ENCODE data around the gene STPG3. TPM values are rescaled to one million over a fixed set of nuclear protein-coding genes. Genes with fewer than 3 reads are reported as not detected.

Gene STPG3
- total and polyA plus RNA-seq, 9 of the 15 experiments (the other 6 are each of a cell fraction or from before 2014, with no cell fraction given), result not detected

DNA sequence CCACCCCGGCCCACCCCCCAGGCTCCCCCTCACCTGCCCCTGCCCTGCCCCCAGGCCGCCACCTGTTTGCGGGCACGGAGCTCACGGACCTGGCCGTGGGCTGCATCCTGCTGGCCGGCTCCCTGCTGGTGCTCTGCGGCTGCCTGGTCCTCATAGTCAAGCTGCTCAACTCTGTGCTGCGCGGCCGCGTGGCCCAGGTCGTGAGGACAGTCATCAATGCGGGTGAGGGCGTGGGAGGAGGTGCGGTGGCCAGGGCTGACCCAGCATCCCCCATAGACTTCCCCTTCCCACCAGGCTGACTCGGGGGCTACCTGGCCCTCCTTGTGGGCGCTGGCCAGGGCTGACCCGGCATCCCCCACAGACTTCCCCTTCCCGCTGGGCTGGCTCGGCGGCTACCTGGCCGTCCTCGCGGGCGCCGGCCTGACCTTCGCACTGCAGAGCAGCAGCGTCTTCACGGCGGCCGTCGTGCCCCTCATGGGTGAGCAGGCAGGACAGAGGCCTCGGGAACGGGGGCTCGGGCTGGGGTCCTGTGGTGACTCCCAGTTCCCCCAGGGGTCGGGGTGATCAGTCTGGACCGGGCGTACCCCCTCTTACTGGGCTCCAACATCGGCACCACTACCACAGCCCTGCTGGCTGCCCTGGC lies 16.9 kb upstream of the STPG3 start:
- Histone ChIP-seq H3K9ac (ENCODE audit: insufficient read depth in 1 of 2, low read depth in 2 of 2, low read length in 2 of 2) (peak overlapping the region in 1 of 2 experiments; percentile 76; a peak in 2 of 4 replicates), H3K9me3 (replicated peaks; ENCODE audit: control insufficient read depth, insufficient read depth, low read depth, low read length) (no peaks in the 10 kb centered on the region), H3K9me1 (ENCODE audit: control insufficient read depth, insufficient read depth, low read length) (peaks cover 4% of the 10 kb centered on the region), H3K4me2 (ENCODE audit: insufficient read depth, low read length) (no peak overlapping the region), H3K4me3 (no peak overlapping the region), H3K27ac (ENCODE audit: extremely low read depth, low read depth, low read length) (no peak overlapping the region), H3K4me1 (replicated peaks in 1 of 2; ENCODE audit: control insufficient read depth in 2 of 2, insufficient read depth in 2 of 2, low read length in 2 of 2) (peaks cover 16 to 100% of the 10 kb centered on the region in 2 experiments), H3K79me2 (ENCODE audit: control insufficient read depth, insufficient read depth, low read length) (peaks cover 14% of the 10 kb centered on the region), H3K27me3 (ENCODE audit: control insufficient read depth in 2 of 2, insufficient read depth in 2 of 2, low read length in 2 of 2) (no peaks in the 10 kb centered on the region), H3K36me3 (ENCODE audit: control insufficient read depth, insufficient read depth, low read length) (peaks cover 4% of the 10 kb centered on the region; the same call in 1 of the 3 replicates), H2AFZ (ENCODE audit: low read depth, low read length) (no peak overlapping the region), H4K20me1 (replicated peaks; ENCODE audit: control insufficient read depth, insufficient read depth, low read length) (no peaks in the 10 kb centered on the region)
- WGBS (ENCODE audit: insufficient coverage, low coverage, missing lambda C conversion rate), result 57% methylated on average over 23 of the region's 40 CpGs
- ATAC-seq (no peak), DNase-seq (ENCODE audit: extremely low read depth in 1 of 4, low spot score in 3 of 4) (peak in 3 of 4 experiments; percentile 26 to 35 (median 28)), FAIRE-seq (no peak)
- in situ Hi-C loops (cut with MboI), result loop anchor here (25.0 kb wide), 1 partner anchor 447 kb away; the partner anchor contains the start of genes CCDC183 and TMEM141
- no TSS peak for BruUV-seq (replicated peaks)
- intact Hi-C loops (cut with micrococcal nuclease), result no loop called here
- CTCF ChIA-PET (ENCODE audit: low intra/inter-chr PET ratio), result no interaction called here
- POLR2A ChIA-PET, result interaction anchor here (0.7 kb wide), 1 partner anchor 45 kb away, joined by 3 read pairs; no protein-coding TSS in a partner anchor
- no peak for TF ChIP-seq ZC3H4 (CRISPR knock-in tag; IDR thresholded peaks at IDR 0.05; ENCODE audit: borderline replicate concordance)
- TF ChIP-seq, protein P1, sequence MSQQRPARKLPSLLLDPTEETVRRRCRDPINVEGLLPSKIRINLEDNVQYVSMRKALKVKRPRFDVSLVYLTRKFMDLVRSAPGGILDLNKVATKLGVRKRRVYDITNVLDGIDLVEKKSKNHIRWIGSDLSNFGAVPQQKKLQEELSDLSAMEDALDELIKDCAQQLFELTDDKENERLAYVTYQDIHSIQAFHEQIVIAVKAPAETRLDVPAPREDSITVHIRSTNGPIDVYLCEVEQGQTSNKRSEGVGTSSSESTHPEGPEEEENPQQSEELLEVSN (IDR thresholded peaks at IDR 0.05; ENCODE audit: borderline replicate concordance in 1 of 2, extremely low read depth in 1 of 2, insufficient read depth in 1 of 2, insufficient read length in 1 of 2, low read depth in 1 of 2, low read length in 1 of 2, poor library complexity in 1 of 2, severe bottlenecking in 1 of 2), result peak in 1 of 2 experiments; percentile 61
- no peak for TF ChIP-seq TRIM28 (IDR thresholded peaks at IDR 0.05)
- TF ChIP-seq ARHGAP35 (IDR thresholded peaks at IDR 0.05; ENCODE audit: partially characterized antibody), result no peak
- no peak for TF ChIP-seq FOXA3 (CRISPR knock-in tag; conservative IDR thresholded peaks at IDR 0.05 in 1 of 2, IDR thresholded peaks at IDR 0.05 in 1 of 2)
- TF ChIP-seq FIP1L1 (IDR thresholded peaks at IDR 0.05; ENCODE audit: low read depth, low read length, poor library complexity, severe bottlenecking), result peak; percentile 21
- TF ChIP-seq ATF6 (CRISPR knock-in tag; IDR thresholded peaks at IDR 0.05), result no peak
- no peak for TF ChIP-seq ELF1 (tag; IDR thresholded peaks at IDR 0.05)
- no peak for TF ChIP-seq TEAD1 (CRISPR knock-in tag; IDR thresholded peaks at IDR 0.05)
- TF ChIP-seq, protein P2, sequence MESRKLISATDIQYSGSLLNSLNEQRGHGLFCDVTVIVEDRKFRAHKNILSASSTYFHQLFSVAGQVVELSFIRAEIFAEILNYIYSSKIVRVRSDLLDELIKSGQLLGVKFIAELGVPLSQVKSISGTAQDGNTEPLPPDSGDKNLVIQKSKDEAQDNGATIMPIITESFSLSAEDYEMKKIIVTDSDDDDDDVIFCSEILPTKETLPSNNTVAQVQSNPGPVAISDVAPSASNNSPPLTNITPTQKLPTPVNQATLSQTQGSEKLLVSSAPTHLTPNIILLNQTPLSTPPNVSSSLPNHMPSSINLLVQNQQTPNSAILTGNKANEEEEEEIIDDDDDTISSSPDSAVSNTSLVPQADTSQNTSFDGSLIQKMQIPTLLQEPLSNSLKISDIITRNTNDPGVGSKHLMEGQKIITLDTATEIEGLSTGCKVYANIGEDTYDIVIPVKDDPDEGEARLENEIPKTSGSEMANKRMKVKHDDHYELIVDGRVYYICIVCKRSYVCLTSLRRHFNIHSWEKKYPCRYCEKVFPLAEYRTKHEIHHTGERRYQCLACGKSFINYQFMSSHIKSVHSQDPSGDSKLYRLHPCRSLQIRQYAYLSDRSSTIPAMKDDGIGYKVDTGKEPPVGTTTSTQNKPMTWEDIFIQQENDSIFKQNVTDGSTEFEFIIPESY (CRISPR knock-in tag; IDR thresholded peaks at IDR 0.05), result peak; percentile 92
- TF ChIP-seq, protein P3, sequence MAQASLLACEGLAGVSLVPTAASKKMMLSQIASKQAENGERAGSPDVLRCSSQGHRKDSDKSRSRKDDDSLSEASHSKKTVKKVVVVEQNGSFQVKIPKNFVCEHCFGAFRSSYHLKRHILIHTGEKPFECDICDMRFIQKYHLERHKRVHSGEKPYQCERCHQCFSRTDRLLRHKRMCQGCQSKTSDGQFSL (CRISPR knock-in tag; IDR thresholded peaks at IDR 0.05), result no peak
- TF ChIP-seq, protein P3 (tag; IDR thresholded peaks at IDR 0.05), result no peak
- no peak for TF ChIP-seq HLTF (IDR thresholded peaks at IDR 0.05)
- no peak for TF ChIP-seq NFIC (IDR thresholded peaks at IDR 0.05)
- no peak for TF ChIP-seq MCM2 (IDR thresholded peaks at IDR 0.05; ENCODE audit: low read depth)
